ENCODE measurements around the gene EVC2. TPM values are rescaled to one million over a fixed set of nuclear protein-coding genes. Genes with fewer than 3 reads are reported as not detected.

EVC2 gene
- polyA plus RNA-seq, 10 donors: 3.5 to 6.8 (median 4.7) TPM

GRCh38 chr4:5569451-5569850 lies 138.9 kb downstream of the EVC2 start:
- no peak for DNase-seq

GRCh38 chr4:5568931-5569330 lies 139.4 kb downstream of the EVC2 start:
- DNase-seq: no peak

DNA sequence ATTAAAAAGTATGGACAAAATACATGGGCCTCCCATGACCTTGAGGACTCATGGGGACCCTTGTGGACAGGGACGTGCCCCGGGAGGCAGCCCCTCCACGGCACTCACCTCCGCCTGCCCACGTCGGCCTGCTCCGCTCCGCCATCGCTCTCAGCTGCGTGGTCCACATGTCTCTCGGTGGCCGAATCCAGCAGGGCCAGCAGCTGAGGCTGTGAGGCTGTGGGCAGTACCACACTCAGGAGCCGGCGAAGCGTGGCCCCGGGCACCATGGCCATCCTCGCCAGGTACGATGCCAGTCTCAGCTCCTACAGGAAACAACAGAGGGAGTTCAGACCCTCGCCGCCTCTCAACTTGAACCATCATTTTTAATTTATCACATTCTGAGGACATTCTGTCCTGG lies 140.0 kb downstream of the EVC2 start:
- DNase-seq: no peak

DNA sequence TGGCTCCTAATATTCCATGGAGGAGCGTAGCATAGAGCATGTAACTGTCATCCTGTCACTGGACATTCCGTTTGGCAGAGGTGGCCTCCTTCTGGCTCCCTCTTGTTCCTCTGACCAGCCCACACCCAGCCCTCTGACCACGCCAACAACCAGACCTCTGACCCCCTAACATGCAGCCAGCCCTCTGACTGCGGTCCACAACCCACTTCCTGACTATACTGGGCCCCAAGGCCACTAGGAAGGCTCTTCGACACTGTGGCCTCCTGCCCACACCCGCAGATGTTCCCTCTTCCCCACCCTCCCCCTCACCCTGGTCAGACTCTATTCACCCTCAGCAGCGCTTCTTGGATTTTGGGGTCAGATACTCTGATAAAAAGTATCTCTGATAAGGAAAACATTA lies 141.4 kb downstream of the EVC2 start:
- no peak for DNase-seq

GRCh38 chr4:5566526-5566925 lies 141.8 kb downstream of the EVC2 start:
- no peak for DNase-seq

GRCh38 chr4:5563856-5564255 lies 144.5 kb downstream of the EVC2 start:
- no peak for DNase-seq

GRCh38 chr4:5562476-5562875 lies 145.9 kb downstream of the EVC2 start:
- no peak for DNase-seq

DNA sequence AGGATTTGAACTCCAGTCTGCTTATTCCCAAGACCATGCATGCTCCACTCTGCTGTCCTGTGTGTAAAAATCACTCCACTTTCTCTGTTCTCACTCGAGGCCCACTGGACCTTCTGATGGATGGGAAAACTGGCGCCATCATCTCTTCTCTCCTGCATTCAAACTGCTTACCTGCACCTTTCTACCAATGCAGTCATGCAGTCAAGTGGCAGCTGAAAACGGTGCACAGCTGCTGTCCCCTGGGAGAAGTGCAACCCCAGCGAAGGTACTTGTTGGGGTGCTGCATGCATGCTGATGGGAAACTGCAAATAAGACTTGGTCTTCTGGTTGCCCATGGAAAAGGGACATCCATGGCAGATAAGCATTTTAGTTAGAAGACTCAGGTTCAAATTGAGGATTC lies 147.1 kb downstream of the EVC2 start:
- DNase-seq: no peak

- DNase-seq: no peak
Observed at GRCh38 chr4:5558502-5558901, 149.9 kb downstream of the EVC2 start.

GRCh38 chr4:5554376-5554775 lies 154.0 kb downstream of the EVC2 start:
- no peak for DNase-seq

DNA sequence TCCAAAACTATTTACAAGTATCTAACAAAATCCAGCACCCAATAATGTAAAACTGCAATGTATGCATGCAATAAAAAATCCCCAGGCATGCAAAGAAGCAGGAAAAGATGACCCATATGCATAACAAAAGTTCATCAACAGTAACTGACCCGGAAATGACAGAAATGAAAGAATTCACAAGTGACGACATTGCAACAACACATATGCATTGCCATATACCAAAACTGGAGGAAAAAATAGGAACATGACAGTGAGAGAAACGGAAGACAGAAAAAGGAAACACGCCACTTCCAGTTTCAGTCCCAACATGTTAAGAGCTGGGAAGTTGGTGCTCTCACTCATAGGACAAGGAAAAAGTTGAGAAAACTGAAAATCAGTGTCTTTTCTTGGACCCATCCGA lies 154.6 kb downstream of the EVC2 start:
- DNase-seq: no peak

- no peak for DNase-seq
Observed at GRCh38 chr4:5552451-5552850, 155.9 kb downstream of the EVC2 start.

DNA sequence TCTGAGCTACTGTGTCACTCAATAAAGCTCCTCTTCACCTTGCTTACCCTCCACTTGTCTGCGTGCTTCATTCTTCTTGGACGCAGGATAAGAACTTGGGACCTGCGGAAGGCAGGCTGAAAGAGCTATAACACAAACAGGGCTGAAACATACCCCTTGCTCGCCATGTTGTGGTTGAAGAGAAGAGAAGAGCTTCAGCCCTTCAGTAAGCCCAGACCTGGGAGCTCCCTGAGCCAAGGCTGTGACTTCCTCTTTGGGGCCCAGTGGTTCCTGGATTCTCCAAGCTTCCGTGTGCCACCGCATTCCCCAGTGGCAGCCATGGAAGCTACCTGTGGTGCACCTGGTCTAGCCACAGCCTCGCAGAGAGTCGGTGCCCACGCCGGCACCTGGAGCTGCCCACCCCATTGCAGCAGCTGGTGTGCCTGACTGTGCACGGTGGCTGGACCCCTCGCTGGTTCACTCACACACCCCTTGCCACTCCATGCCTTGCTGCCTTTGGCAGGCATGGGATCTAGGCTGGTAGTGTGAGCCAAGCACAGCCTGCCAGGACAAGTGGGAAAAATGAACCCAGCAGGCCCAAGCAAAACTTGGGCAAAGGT lies 160.6 kb downstream of the EVC2 start:
- DNase-seq: no peak

GRCh38 chr4:5545271-5545670 lies 163.1 kb downstream of the EVC2 start:
- DNase-seq: no peak

DNA sequence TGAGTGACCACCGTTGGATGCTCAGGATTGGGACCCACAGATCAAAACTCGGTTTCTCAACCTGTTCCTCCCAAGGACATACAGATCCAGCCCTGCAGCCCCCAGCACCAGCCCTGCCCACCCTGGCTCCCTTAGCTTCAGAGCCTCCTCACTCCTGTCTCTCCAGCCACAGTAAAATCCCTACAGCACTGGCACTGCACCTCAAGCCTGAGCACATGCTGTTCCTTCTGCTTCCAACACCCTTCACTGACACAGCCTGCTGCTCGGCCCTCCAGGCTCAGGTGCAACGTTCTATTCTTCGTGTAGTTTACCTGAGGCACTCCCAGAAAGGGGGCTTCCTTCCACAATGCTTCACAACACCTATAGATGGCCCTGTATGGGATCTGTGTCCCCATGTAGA lies 163.6 kb downstream of the EVC2 start:
- DNase-seq: no peak

GRCh38 chr4:5543681-5544080 lies 164.7 kb downstream of the EVC2 start:
- DNase-seq: no peak

- DNase-seq: no peak
Observed at GRCh38 chr4:5541169-5541568, 167.2 kb downstream of the EVC2 start.

DNA sequence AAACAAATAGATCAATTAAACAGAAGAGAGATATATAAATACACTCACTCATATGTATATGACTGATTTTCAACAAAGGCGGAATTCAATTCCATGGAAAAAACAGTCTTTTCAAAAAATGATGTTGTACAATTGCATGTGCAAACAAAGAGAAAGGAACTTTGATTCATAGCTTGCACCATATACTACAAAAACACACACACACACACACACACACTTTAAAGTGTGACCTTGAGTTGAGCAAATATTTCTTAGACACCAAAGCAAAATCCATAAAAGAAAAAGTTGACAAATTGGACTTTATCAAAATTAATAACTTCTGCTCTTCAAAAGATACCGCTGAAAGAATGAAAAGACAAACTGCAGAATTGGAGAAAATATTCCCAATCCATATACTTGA lies 168.8 kb downstream of the EVC2 start:
- DNase-seq: no peak

- no peak for DNase-seq
Observed at GRCh38 chr4:5532100-5532499, 176.3 kb downstream of the EVC2 start.

DNA sequence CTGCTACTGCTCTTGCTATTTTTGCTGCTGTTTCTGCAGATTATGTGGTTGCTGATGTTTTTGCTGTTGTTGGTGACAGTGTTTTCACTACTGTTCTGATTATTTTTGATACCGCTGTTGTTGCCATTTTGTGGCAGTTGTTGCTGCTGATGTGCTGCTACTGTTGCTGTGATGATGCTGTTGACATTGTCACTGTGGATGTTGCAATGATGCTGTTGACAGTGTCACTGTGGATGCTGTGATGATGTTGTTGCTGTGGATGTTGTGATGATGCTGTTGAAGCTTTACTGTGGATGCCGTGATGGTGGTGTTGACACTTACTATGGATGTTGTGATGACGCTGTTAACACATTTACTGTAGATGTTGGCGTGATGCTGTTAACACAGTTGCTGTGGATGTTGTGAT lies 180.3 kb downstream of the EVC2 start:
- DNase-seq: no peak

DNA sequence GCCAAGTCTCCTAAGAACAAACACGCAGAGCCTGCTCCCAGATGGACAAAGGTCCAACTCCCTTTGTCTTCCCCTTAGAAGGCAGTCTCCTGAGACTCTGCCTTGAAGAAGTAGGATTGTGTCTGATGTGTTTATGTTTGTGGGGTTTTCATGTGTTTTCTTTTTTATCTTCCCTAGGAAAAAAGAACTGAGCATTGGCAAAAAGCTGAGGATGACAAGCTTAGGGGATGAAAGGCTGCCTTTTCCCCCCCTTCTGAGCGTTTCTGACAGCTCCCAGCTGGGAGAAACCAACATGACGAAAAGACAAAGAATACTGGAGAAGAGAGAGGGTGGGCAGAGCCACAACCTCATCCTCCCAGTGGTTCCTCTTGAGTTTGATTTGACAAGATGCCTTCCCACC lies 181.1 kb downstream of the EVC2 start:
- DNase-seq: no peak

DNA sequence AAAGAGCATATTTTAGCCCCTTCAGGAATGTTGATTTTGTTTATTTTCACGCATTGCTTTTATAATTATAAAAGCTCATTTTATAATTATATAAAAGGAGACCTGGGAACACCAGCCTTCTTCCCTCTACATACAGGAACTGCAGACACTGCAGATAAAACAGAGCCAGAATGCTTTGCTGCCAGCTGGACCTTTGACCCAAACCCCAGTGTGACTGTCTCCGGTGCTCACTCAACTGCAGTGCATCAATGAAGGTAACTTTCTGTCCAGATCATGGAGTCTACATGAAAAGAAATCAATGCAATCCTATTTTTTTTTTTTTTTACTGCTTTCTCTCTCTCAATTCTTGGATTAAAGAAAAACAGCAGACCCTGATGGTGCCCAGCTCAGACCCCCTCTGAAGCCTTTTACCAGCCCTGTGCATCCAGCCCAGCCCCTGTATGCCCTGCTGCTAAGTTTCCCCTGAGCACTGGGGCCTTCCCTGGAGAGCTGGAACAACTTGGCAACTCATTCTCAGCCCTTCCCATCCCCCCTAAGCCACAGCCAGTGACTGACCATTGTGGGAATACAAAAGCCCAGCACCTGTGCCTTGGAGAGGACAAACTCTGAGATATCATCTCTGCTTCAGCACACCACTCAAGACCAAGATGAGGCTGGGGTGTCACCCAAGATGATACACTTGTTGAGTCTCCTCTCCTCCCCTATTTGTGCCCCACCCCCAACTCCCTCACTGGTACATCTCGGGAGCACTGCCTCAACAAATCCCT lies 182.1 kb downstream of the EVC2 start:
- peak in 1 of 3 donors; percentile 6 for DNase-seq

DNA sequence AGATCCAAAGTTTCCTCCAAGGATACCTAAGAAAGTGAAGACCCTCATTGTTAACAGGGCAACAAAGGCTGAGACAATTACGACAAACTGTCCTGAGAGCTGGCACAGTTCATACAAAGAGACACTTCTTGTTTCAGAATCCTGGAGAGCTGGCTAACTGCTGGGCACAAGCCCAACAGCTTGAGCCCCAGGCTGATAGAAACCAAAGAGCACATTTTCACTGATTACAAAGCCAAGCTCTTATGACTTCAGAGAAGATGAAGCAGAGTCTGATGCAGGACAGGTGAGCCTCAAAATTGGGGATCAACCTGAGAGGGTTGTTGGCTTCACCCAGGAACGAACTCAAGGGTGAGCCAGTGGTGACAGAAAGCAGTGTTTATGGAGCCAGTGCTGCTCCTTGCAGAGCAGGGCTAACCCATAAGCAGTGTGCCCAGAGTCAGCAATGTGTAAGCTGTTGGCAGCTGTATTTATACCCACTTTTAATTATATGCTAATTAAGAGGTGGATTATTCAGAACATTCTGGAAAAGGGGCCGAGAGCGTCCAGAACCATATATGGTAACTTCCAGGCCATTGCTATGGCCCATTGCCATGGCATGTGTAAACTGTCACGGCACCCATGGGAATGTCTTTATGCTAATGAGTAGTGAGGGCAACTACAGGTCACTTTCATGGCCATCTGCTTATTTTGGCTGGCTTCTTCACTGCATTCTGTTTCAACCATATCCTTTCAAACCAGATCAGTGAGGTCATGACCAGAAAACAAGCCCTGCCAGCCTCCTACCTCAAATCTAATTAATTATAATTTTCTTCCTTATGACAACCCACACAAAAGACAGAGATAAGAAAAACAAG lies 183.7 kb downstream of the EVC2 start:
- peak; percentile 59 to 76 (median 67) for DNase-seq
